Choroid plexus epithelial cell (primary cell): ENCODE data around the gene PEX5L.

Source experiments
- DNase-seq: peaks from one replicate; pipeline ENCODE4 v3.0.0-alpha.2; 2010; ENCODE audit warnings: low read depth
- H3K4me3 ChIP-seq: 2 replicates; pipeline ENCODE4 v1.5.1; 2011; ENCODE audit warnings: low read depth, mild to moderate bottlenecking, control low read depth, low read length, moderate library complexity
- CTCF ChIP-seq: conservative IDR thresholded peaks from 2 replicates; pipeline ENCODE4 v1.5.1; 2011; ENCODE audit warnings: low read depth, mild to moderate bottlenecking, control low read depth, inconsistent platforms, low read length, moderate library complexity

The PEX5L gene

DNA sequence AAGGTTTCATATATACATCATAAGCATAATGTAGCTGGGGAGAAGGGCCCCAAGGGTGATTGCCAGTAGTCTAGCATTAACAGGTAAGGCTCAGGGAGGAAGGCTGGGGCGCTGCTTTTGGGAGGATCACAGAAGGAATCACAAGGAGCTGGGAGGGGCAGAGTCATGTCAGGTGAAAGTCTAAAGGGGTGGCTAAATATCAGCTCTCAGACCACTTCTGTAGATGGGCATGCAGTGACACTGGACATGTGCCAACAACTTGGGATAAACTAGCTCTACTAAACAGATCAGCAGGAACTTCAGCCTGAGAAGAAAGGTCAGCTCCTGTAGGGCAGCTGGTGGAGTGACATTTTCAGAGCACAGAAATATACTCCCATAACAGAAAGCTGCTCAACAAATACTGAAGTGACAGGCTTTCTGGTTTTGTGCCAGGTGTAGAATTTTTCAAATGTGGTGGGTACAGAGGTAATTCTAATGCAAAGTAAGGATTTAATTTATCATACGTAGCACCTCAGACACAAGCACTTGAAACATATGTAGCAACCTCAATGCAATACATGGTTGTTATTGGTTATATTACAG is 79.4 kb downstream of the PEX5L start:
- no peak for TF ChIP-seq CTCF
- DNase-seq = no peak
- no peak overlapping the region for H3K4me3 ChIP-seq

- H3K4me3 ChIP-seq = no peak overlapping the region
- DNase-seq = no peak
- no peak for TF ChIP-seq CTCF
Measured at GRCh38 chr3:179956416-179956830, 80.3 kb downstream of the PEX5L start.

DNA sequence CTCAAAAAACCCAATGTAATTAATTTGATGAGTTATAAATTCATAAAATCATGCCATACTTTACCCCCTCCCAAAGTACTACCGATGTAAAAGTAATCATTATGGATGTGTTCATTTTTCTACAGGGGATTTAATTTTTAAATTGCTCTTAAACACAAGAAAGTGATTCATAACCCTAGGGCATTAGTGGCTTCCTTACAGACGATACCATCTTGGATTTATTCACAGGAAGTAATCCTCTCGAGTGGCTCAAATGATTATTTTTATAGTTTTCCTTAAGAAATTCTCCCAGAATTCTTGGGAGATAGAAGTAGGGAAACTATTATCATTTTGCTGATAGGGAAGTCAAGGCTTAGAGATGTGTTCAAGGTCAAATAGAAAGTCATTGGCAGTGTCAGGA is 80.9 kb downstream of the PEX5L start:
- no peak for TF ChIP-seq CTCF
- H3K4me3 ChIP-seq = no peak overlapping the region
- no peak for DNase-seq

GRCh38 chr3:179955286-179955685 is 81.5 kb downstream of the PEX5L start:
- no peak for TF ChIP-seq CTCF
- no peak overlapping the region for H3K4me3 ChIP-seq
- DNase-seq = no peak

- no peak for TF ChIP-seq CTCF
- no peak overlapping the region for H3K4me3 ChIP-seq
- DNase-seq = no peak
Measured at GRCh38 chr3:179953993-179954870, 82.5 kb downstream of the PEX5L start.

DNA sequence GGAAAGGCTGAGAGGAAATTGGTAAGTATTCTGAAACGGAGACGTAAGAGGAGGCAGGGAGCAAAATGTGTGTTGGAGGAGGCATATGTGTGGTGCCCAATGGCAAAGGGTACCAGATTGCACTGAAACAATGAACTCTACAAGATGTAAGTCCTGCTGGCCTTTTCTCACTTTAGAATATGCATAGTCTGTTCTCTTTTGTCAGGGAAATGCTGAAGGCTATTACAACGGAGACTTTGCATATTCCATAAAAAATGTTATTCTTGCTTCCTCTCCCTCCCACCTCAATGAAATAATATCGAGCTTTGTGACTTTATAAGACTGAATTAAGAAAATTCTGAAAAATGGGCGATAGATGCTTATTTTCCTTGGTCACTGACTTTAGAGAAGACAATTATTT is 85.9 kb downstream of the PEX5L start:
- no peak for TF ChIP-seq CTCF
- DNase-seq = no peak
- H3K4me3 ChIP-seq = no peak overlapping the region

- H3K4me3 ChIP-seq = no peak overlapping the region
- no peak for TF ChIP-seq CTCF
- DNase-seq = no peak
Measured at GRCh38 chr3:179949869-179950268, 86.9 kb downstream of the PEX5L start.
